HG02642 (cell line): ENCODE results near the gene TAP2.

Experiments used
- ATAC-seq: cut with Tn5 transposase; IDR thresholded peaks from one replicate; pipeline ENCODE4 v1.9.1; 2021; ENCODE audit warnings: mild to moderate bottlenecking; ENCODE audit not compliant: unreplicated experiment, poor library complexity

Gene TAP2

DNA sequence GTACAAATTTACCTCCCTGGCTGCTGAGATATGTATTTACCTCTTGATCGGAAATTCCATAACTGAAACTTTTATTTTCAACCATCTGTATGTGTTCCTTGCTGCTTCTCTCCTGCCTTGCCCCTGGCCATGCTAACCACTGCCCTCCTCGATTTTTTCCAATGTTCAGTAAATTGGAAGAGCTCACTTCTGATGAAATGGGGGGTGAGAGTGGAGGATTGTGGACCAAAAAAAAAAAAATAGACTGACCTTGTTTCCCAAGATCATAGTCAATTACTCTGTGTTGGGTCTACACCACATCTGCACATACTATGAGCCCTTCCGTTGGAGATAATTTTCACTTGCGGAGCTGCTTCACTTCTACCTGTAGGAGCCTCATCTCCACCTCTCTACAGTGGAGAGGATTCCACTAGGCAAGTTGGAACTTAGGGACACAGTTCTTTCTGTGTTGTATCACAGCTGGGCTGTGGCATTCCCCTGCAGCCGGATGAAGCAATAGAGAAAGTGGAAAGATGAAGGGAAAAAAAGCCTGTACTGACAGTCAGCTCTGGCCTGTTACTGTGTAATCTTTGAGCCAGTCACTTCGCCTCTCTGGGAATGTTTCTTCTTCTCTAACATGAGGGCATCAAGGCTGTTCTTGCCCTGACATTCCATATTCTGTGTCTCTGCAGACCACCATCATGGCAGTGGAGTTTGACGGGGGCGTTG lies 17.1 kb upstream of the TAP2 start:
- ATAC-seq, result no peak

DNA sequence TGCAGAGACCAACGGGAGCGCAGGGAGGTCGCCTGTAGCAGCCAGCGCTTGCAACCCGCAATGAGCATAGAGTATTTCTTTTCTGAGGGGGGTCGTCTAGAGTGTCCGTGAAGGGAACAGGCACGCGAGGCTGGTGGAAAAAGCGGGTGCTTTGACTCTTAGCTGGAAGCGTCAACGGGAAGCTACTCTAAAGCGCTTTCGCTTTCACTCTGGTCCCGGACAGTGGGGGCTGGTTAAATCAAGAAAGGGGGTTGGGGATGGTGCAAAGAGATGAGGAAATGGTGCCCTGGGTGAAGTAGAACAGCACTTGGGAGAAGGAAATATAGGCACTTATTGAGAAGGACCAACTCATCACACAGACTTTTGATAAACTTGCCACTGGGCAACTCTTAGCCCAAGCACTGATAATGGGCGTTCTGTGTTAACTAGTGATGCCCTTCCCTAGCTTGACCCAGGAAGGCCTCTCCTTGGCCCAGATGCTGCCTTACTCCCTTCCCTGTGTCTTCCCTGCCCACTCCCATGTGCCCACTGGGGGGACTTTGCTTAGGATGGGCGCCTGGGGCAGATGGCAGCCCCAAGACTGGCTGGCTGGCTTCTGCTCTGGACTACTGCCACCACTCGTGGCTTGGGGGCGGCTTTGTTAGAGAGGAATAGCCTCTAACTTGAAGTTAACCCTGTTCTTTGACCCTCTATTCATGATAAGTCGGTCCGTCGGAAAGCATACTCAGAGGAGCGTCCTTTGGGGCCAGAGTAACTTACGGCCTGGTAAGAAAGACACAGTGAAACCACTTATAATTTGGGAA lies 16.0 kb upstream of the TAP2 start:
- peak; percentile 4 for ATAC-seq

DNA sequence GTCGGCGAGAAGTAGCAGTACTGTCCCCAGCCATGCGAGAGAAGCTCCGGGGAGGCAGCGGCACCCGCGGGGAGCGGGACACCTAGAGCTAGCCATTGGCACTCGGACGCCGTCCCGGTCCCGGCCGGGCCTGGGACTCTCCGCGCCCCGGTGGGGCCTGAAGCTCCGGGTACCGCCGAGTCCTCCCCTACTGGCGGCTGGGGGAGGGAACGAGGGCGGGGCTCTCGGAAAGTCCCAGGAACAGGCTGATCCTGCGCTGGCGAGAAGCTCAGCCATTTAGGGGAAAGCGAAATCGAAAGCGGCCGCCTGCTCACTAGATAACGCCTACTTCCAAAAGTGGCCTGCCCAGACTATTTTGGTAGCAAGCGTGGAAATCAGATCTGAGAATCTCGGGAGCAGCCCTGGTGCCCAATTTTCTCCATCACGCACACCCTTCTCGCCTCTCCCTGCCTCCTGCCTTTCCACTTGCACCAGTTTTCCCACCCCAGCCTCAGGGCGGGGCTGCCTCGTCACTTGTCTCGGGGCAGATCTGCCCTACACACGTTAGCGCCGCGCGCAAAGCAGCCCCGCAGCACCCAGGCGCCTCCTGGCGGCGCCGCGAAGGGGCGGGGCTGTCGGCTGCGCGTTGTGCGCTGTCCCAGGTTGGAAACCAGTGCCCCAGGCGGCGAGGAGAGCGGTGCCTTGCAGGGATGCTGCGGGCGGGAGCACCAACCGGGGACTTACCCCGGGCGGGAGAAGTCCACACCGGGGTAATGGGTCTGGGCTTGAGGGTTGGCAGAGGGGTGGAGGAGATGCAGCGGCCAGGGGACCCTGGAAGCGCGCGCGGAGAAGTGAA lies 15.2 kb upstream of the TAP2 start, which contains the start of the genes PSMB9 and TAP1:
PSMB9 (plus strand) TSS at position 652 of the 835 bp plus-strand sequence; CDS start at position 690, 38 bp downstream.
TAP1 (minus strand) TSS at position 164 of the 835 bp plus-strand sequence; CDS start at position 96, 68 bp downstream.
- ATAC-seq, result peak; percentile 81

DNA sequence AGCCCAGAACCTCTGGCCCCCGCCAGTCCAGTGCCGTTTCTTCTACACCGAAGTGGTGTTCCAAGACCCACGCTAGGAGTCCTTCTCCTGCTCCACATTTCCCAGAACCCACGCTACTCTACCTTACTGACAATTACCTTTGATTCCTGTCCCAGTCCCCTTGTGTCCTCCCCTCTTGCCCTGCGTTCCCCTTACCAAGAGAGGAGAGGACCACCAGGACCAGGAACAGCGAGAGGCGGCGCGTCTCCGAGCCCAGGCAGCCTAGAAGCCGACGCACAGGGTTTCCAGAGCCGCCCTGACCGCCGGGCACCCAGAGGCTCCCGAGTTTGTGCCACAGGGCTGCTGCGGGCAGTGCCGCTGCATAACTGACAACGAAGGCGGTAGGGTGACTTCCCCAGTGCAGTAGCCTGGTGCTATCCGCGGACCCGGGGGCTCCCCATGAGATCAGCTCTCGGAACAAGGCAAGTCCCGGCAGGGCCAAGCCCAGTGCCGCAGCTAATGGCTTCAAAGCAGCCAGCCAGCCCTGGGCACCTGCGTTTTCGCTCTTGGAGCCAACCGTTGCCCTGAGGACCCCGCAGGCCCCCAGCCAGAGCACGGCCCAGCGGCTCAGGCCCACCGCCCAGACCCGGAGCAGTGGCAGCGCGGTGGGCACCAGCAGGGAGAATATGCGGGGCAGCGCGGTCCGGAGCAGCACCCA lies 14.5 kb upstream of the TAP2 start:
- peak; percentile 27 for ATAC-seq

DNA sequence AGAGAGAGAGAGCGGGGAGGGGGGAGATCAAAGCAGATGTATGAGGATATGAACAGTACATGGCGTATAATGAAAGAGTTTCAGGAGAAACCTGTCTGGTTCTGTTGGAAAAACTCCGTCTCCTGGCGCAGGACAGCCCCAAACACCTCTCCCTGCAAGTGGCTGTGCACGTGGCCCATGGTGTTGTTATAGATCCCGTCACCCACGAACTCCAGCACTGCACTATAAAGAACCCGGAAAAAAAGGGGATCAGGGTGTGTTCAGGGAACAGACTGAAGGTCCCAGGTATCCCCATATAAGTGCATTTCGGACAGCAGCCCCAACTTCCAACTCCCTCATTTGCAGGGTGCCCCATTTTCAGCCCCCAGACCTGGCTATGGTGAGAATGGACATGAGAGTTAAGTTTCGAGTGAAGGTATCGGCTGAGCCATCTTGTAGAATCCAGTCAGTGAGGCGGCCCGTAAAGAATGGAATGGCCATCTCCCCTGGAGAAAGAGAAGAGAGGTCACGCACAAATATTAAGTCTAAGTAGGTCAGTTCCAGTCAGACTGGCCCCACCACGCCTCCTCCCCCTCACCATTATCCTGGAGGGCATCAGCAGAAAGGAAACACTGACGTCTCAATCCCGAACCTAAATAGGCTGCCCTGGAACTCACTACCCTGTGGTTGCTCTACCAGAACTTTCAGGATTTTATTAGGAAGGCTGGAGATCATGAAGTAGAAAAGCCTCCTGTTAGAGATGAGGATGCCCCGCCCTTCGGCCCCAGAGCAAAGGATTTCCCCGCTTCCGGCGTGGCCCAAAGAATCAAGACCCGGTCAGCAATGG lies 13.7 kb upstream of the TAP2 start:
- ATAC-seq, result no peak

DNA sequence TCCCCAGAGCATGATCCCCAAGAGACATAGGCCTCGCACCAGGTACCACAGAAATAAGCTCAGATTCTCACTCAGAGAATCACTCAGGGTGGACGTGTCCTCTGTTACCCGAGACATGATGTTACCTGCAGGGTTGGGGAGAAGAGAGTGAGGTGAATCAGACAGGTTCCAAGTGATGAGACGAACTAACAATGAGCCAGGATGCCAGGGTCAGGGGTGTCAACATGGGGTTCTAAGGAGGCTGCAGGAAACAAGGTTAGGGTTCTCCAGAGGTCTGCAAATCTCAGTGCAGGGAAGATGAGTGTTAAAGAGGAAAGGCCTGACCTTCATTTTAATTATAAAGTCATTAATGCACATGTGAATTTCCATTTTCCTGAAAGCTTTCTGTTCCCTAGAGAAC lies 12.5 kb upstream of the TAP2 start:
- no peak for ATAC-seq

DNA sequence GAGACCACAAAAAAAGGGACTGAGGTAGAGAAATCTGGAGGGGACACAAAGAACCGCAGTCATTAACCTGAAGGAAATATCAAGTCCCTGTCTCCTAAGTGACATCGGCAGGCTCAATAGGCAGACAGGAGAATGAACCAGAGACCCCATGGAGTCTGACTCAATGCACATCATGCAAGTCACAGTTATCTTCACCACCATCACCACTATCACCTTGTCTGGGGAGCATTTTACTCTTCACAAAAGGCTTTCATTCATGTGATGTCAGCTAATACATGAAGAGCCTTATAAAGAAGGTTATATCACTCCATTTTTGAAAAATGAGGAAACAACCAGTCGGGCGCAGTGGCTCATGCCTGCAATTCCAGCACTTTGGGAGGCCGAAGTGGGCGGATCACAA lies 10.6 kb upstream of the TAP2 start:
- no peak for ATAC-seq

DNA sequence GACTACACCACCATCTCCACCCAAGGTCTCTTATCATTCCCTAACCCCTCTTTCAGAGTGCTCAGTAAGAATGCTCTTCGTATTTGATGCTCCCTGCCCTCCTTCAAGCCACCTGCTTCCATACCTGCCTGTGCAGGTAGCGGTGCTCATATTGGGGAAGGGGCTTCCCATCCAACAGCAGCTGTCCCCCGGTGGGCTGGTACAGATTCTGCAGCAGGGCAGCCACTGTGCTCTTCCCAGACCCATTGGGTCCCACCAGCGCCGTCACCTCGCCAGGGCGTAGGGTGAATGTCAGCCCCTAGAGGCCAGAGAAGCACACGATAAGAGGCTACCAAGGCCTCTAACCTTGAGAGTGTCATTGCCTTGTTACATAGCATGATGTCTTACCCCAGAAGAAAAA lies 9.3 kb upstream of the TAP2 start:
- no peak for ATAC-seq

DNA sequence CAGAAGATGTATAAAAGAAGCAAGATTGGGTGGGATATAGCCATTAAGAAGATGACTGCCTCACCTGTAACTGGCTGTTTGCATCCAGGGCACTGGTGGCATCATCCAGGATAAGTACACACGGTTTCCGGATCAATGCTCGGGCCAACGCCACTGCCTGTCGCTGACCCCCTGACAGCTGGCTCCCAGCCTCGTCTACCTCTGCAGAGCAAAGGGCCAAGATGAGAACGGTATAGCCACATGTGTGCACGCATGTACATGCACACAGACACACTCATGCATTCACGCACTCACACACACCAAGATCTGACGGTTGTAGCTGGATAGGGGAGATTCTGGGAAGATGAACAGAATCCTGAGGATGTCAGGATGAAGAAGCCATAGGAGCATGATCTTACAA lies 8.5 kb upstream of the TAP2 start:
- no peak for ATAC-seq

DNA sequence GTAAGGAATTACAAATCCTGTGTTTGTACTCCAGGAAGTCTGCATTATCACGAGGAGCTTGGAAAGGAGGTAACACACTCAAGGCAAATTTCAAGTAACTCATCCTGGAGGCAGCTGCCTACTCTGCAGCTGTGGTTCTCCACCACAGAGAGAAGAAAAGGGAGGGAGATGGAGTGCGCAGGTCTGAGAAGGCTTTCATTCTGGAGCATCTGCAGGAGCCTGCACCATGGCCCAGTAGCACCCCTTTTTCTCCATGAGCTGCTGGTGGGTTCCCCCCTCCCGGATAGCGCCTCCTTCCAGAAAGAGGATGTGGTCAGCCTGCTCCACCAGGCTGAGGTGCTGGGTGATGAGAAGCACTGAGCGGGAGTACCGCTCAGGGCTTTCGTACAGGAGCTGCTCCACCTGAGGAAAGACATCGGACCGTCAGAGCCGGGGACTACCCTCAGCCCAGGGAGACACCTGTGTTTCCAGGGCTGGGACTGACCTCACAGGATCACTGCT lies 6.9 kb upstream of the TAP2 start:
- no peak for ATAC-seq

DNA sequence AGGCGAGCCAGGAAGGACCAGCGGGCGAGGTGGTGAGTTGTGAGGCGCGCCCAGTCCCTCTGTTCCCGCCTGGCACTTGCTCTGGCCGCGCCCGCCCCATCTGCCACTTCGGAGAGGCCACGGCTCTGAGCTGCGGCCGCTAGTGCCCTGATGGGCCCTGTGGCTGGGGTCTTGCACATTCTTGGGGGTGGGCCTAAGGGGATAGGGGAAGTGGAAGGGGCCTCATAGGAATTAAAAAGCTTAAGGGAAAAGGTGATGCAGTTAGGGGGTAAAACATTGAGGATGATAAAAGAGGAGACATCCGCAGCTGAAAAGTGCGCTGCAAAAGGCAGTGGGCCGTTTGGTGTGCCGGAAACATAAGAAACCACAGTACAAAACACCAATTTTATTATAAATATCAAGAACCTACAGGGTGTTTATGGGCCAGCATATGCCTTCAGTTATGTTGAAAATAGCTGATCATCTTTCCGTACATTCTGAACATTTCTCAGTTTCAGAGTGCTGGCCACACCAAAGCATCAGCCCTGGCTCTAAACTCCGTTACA lies 6.4 kb upstream of the TAP2 start:
- no peak for ATAC-seq

DNA sequence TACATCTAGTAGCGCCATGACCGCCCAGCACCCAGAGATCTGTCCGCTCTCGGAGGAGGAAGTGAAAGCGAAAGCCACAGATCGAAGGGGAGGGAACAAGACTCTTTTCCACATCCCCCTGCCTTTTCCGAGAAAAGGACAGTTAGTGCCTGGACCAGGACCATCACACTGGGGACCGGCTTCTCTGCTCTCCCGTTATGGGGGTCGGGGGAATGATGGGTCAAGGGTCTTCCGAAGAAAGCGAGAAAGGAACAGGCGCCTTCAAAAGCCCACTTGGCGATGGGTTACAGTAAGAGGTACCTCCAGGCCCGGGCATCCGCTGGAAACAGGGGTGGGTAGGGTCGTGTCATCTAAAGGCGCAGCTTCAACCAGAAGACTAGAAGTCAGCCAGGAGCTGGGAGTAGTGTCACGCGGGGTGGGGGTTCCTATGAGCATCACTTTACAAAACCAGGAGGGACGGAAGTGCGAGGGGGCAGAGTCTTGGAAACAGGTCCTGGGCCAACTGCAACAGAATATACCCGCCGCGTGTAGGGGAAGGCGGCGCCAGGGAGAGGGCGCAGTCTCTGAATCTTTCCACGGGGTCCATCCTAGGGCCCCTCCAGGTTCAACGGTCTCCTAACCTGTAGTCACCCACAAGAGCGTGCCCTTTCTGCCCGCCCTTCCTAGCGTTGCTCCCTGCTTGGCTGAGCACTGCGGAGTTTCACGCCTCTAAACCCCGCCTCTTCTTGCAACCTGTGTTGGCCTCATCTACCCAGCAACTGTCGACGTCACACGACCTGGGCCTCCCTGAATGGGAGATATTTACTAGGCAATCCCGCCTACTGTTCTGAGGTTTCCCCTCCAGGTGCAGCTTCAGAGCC lies 5.7 kb upstream of the TAP2 start, which contains the start of gene PSMB8:
PSMB8 (minus strand) TSS at position 69 of the 860 bp plus-strand sequence; CDS start at position 18, 51 bp downstream.
- peak; percentile 81 for ATAC-seq

DNA sequence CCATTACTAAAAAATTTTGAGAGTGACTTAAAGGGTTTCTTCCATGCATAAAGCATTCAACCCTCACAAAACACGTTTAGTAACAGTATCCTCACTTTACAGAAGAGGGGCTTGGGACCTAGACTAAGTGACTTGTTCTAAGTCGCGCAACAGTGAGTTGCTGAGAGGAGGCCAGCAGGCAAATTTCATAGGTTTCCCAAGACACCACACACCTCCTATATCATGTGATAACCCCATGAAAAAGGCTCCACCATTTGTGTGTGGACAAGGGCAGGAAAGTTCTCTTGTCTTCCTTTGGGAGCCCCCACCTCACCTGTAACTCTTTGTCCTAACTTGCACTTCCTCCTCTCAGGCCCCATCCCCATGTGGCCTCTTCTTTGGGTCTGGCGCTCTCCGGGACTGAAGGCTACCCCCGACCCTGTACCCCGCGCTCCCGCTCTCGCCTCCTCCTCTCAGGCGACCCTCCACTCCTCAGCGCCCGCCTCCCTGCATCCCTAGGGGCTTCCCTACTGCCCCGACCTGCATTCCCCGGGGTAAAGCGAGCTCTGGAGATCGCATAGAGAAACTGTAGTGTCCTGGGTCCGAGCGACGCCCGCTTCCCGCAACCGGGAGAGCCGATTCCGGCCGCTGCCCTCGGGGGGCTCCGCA lies 4.9 kb upstream of the TAP2 start:
- ATAC-seq, result no peak

DNA sequence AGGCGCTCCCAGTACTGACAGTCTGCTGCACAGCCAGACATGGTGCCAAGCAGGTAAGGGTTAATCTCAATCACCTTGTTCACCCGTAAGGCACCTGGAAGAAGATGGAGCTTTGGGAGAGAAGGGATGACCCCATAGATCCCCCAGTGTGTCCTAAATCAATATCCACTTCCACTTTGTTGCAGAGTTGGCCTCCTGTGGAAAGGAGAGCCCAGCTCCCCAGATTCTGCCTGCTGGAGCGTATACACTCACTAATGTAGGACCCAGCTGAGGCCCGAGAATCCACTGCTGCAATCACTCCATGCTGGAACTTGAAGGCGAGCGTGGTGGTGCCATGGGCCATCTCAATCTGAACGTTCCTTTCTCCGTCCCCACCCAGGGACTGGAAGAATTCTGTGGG lies 4.2 kb upstream of the TAP2 start:
- no peak for ATAC-seq

DNA sequence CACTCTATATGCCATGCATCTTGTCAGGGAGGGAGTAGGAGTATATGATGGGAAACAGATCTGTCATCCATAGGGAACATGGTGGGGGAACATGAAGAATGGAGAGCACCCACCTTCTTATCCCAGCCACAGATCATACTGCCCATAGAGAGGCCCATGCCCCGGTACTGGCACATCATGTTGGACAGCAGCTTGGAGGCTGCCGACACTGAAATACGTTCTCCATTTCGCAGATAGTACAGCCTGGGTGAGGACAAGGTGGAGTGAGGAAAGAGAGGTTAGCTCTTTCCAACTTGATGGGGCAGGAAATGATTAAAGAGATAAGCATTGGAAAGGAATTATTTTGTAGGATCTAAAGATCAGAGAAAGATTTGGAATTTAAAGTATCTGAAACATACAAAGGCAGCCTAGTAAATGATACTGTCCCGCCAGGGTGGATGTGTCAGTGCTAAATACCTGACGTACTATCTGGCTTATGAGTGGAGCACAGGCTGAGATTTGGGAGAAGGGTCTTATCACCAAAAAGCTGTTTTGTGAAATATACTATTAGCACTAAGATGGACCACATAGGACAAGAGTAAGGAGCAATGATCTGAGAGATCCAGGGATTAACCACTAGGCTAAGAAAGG lies 3.6 kb upstream of the TAP2 start:
- ATAC-seq, result no peak

DNA sequence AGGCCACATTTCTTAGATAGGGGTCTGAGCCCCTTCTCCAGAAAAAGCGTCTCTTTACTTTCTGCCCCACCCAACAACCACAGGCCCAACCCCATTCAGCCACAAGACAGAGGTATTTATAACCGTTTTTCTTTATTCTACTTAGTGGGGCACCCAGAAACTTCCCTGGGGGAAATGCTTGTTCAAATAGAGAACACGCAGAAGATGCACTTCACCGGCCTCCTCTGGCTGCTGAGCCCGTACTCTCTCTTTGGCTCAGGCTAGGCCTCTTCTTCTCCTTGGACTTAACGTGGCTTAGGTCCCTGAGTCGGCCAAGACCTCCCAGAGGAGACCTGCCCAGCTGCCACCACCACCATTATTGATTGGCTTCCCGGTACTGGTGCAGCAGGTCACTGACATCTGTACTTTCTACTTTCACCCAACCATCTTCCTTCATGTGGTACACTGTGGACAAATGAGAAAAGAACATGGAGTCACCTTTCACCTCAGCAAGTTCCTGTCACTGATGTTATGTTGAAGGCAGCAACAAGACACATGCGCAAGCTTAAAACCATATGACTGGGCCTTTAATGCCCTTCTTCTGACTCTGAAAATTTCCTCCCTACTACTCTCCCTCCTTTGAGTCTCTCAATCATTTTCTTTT lies 2.2 kb upstream of the TAP2 start:
- ATAC-seq, result no peak
